A549 (cell line): ENCODE results near the gene ZXDC.

ENCODE experiments used
- CTCF ChIP-seq: fragments of >200 bp; sonication (Bioruptor Twin); formaldehyde crosslinking; IDR thresholded peaks from 3 replicates; pipeline ENCODE4 v1.5.1; 2016
- RAD21 ChIP-seq, 2 experiments: fragments of >200 bp in 1 of 2; sonication (Bioruptor Twin) in 1 of 2; formaldehyde crosslinking in 1 of 2; IDR thresholded peaks in 1 of 2; conservative IDR thresholded peaks in 1 of 2; 2 replicates in 1 of 2; 3 replicates in 1 of 2; pipeline ENCODE4 v1.6.1; 2012 to 2018; ENCODE audit warnings: inconsistent platforms in 1 of 2
- TP53 ChIP-seq: fragments of 250-450 bp; sonication (Bioruptor Pico); IDR thresholded peaks from 2 replicates; pipeline ENCODE4 v1.5.0; 2021; ENCODE audit warnings: mild to moderate bottlenecking, moderate library complexity

DNA sequence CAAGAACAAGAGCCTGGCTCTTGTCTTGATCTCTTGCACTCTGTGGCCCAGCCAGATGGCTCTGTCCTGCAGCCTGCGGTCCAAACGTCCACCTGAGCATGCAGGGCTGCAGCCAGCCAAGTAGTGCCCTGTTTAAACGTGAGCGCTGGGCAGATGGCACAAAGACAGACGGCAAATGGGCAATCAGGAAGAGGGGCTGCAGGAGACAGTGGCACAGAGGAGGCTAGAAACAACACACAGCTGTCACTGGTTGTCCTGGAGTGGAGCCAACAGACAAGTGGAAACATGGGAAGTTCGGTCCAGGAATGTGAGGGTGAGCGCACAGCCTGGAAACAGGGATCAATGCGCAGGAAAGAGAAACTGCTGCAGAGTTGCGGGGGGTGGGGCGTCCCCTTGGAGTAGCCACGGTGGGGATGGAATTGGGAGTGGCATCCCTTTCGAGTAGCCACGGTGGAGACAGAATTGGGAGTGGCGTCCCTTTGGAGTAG is 10.7 kb upstream of the ZXDC start:
- no peak for TF ChIP-seq RAD21 (conservative IDR thresholded peaks at IDR 0.05 in 1 of 2, IDR thresholded peaks at IDR 0.05 in 1 of 2)
- no peak for TF ChIP-seq TP53
- no peak for TF ChIP-seq CTCF
